Skeletal muscle satellite cell (primary cell): ENCODE measurements around the gene VLDLR.
A peak's percentile ranks its signal among the peaks of the same experiment; 100 is the strongest.

ENCODE experiments used
- H3K27me3 ChIP-seq: 2 replicates; pipeline ENCODE4 v1.7.0; 2013; ENCODE audit warnings: low read length; ENCODE audit not compliant: control insufficient read depth, insufficient read depth
- H3K36me3 ChIP-seq: 2 replicates; pipeline ENCODE4 v1.7.0; 2013; ENCODE audit warnings: mild to moderate bottlenecking, control low read depth, low read length; ENCODE audit not compliant: insufficient read depth
- H3K4me1 ChIP-seq: 2 replicates; pipeline ENCODE4 v1.7.0; 2013; ENCODE audit warnings: low read length; ENCODE audit not compliant: control insufficient read depth, insufficient read depth
- H3K4me2 ChIP-seq: 2 replicates; pipeline ENCODE4 v1.7.0; 2013; ENCODE audit warnings: mild to moderate bottlenecking, low read length
- H3K4me3 ChIP-seq: 2 replicates; pipeline ENCODE4 v1.7.0; 2013; ENCODE audit warnings: low read length
- H3K9ac ChIP-seq: 2 replicates; pipeline ENCODE4 v1.7.0; 2013; ENCODE audit warnings: mild to moderate bottlenecking, low read depth, low read length, moderate library complexity
- H3K9me3 ChIP-seq: replicated peaks from 2 replicates; pipeline ENCODE4 v1.7.0; 2013; ENCODE audit warnings: mild to moderate bottlenecking, control low read depth, low read length

The VLDLR gene

DNA sequence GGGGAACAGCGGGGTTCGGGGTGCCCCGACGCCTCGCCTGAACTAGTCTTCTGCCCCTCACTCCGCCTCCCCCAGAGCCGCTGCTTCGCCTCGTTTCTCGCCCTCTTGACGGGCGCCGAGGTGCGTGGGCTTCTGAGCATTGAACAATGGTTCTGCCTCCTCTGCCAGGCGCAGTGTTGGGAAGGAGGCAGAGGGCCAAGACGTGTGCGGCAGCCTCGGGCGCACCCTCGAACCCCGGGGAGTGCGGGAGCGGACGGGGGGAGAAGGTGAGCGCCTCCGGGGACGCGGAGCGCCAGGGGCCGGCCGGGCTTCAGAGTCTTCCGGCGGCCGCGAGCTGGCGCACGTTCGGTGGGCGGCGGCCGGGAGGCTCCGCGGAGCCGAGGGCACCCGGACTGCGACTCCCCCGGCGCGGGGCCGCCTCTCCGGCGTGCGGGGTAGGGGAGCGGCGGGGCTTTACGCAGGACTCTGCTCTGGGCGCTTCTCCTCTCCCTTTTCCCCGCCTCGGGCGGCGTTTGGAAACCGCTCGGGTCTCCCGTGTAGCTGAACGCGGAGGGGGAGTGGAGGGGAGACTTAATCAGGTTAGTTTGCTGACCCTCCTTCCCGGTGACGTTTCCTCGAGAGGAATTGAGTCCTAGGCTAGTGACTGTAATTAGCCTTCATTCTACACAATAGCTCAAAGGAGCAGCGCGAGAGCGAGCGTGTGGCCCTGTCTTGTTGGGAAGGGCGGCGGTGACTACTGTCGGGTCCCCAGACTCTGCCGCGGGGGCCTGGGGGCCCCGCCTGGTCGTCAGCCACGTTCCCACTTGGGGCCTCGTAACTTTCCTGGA, 1.1 kb downstream of the VLDLR start:
- H3K27me3 ChIP-seq: peaks cover 24% of the 10 kb centered on the region
- peaks cover 16% of the 10 kb centered on the region for H3K4me1 ChIP-seq

DNA sequence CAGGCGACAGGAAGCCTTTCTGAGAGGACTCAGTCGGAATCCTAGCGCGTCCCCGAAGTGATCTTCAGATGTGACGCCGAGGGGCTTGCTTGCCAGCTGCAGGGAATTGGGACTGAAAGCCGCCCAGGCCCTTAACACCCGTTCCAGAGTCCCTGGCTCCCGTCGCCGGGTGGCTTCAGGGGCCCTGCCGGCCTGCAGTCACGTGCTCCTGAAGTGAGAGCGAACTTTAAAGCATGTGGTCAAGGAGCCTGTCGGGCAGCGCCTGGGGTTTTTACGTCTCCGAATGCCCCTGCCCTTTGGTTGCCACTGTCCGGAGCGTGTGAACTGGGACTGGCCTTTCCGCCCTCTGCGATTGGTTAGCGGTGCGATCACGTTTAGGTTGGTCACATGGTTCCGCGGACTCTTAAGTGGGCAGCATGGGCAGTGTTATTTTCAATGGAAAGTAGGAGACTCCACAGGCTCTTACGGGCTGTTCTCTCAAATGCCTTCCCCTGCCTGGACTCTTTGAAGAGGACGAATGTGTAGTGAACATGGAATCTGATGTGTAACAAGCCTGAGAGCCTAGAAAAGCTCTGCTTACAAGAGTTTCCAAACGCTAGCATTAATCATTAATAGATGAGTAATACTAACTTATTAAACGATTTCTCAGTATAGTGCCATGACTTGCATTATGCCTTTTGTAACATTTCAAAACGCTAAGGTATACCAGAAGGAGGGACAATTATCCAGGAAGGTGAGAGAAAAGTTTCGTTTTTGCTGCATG, 1.9 kb downstream of the VLDLR start:
- H3K9me3 ChIP-seq: no peaks in the 10 kb centered on the region
- H3K4me3 ChIP-seq: peak overlapping the region; percentile 74
- H3K9ac ChIP-seq: peak overlapping the region; percentile 62
- peaks cover 24% of the 10 kb centered on the region for H3K27me3 ChIP-seq
- H3K4me1 ChIP-seq: peaks cover 16% of the 10 kb centered on the region
- H3K36me3 ChIP-seq: no peaks in the 10 kb centered on the region
- peak overlapping the region; percentile 91 for H3K4me2 ChIP-seq

More for the DNA sequence above, 1.1 kb downstream of the VLDLR start:
- Histone ChIP-seq H3K4me3 (peak overlapping the region; percentile 74), H3K4me2 (peak overlapping the region; percentile 91), H3K9me3 (no peaks in the 10 kb centered on the region), H3K36me3 (no peaks in the 10 kb centered on the region), H3K9ac (peak overlapping the region; percentile 62)

DNA sequence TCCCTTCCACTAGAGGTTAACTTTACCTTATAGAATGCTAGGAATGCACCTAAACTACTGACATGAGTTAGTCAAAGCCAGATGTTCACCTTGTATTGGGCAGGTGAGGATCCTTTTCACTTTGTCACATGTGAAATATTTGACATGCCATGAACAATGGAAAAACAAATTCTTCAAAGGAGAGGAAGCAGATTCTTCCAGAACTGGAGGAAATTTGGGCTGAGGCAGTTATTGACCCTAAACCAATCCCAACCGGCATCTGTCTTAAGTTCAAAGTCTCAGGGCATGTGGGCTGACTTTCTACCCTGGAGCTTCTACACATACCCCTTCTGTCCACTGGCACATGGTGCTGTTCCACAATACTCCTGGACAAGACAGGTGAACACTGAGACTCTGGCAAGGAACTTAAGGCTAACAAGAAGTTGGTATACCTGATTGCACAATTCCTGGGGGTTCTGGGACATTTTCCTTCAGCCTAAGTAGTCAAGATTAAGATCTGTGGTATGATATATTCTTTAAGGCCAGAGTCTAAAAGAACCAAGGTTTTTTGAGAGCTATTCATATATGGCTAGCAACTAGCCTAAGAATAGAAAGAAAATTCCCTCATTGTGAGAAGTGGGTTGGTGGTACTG, 2.6 kb downstream of the VLDLR start:
- no peak overlapping the region for H3K9ac ChIP-seq
- H3K27me3 ChIP-seq: peaks cover 24% of the 10 kb centered on the region
- H3K4me3 ChIP-seq: no peak overlapping the region
- H3K4me1 ChIP-seq: peaks cover 16% of the 10 kb centered on the region
- no peak overlapping the region for H3K4me2 ChIP-seq
- no peaks in the 10 kb centered on the region for H3K36me3 ChIP-seq
- H3K9me3 ChIP-seq: no peaks in the 10 kb centered on the region

DNA sequence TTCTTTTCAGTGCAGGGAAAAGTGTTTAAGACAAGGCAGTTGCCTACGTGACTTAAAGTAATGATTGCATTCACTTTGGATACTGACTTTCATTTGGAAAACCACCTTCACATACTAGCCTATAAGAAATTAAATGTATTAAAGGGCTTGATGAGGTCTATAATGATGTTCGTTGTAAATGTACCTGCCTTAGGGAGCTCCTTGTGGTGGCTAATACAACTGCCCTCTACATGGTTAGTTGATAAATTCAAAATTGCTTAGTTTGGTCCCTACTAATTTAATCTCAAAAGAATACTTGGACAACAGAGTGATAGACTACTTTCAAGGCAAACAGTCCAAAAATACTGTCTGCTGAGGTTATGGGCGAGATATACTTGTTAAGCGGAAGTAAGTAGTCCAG, 3.8 kb downstream of the VLDLR start:
- no peaks in the 10 kb centered on the region for H3K9me3 ChIP-seq
- peaks cover 16% of the 10 kb centered on the region for H3K27me3 ChIP-seq
- no peak overlapping the region for H3K4me2 ChIP-seq
- no peak overlapping the region for H3K9ac ChIP-seq
- H3K36me3 ChIP-seq: no peaks in the 10 kb centered on the region
- no peak overlapping the region for H3K4me3 ChIP-seq
- peaks cover 16% of the 10 kb centered on the region for H3K4me1 ChIP-seq

DNA sequence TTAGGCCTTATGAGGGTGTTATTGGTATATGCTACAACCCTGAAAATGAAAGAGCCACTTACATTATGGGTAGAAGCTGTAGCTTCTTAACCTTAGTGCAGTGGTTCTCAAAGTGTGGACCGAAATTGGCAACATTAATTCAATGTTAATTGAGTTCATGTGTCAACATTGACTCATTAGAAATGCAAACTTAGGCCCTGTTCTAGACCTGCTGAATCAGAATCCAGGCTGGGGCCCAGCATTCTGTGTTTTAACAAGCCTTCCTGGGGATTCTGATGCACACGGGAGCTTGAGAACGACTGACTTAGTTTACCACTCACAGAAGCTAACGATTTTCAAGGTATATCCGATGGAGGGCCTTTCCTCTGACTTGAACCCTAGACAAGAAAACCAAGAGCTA, 7.3 kb downstream of the VLDLR start:
- no peaks in the 10 kb centered on the region for H3K36me3 ChIP-seq
- H3K4me3 ChIP-seq: no peak overlapping the region
- H3K9ac ChIP-seq: no peak overlapping the region
- no peaks in the 10 kb centered on the region for H3K9me3 ChIP-seq
- H3K4me2 ChIP-seq: no peak overlapping the region
- H3K4me1 ChIP-seq: no peaks in the 10 kb centered on the region
- H3K27me3 ChIP-seq: no peaks in the 10 kb centered on the region

DNA sequence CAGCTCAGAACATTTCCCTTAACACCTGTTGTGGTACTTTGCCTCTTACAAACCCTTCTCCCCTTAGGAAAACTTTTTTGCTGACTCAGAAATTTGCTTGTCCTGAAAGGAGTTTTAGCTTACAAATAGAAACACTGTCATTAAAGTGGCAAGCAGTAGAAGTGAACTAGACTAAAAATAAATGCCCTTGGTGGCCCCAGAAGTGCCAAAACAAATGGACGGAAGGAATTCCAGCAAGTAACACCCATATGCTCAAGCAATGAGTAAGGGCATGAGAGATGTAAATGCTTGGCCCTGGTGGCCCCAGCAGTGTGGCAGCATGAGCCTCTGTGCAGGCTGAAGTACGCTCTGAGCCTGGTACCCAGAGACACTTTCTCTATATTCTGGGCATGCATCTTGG, 8.6 kb downstream of the VLDLR start:
- Histone ChIP-seq H3K9ac (no peak overlapping the region), H3K4me2 (no peak overlapping the region), H3K36me3 (no peaks in the 10 kb centered on the region), H3K27me3 (no peaks in the 10 kb centered on the region), H3K9me3 (no peaks in the 10 kb centered on the region), H3K4me3 (no peak overlapping the region), H3K4me1 (no peaks in the 10 kb centered on the region)

DNA sequence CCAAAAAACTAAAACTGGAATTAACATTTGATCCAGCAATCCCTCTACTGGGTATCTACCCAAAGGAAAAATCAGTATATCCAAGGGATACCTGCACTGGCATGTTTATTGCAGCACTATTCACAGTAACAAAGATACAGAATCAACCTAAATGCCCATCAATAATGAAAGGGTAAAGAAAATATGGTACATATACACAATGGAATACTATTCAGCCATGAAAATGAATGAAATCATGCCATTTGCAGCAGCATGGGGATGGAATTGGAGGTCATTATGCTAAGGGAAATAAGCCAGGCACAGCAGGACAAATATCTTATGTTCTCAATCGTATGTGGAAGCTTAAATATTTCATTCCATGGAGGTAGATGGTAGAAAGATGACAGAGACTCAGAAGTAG, 9.7 kb downstream of the VLDLR start:
- H3K4me1 ChIP-seq: no peaks in the 10 kb centered on the region
- no peaks in the 10 kb centered on the region for H3K9me3 ChIP-seq
- H3K4me2 ChIP-seq: no peak overlapping the region
- H3K4me3 ChIP-seq: no peak overlapping the region
- no peaks in the 10 kb centered on the region for H3K27me3 ChIP-seq
- H3K9ac ChIP-seq: no peak overlapping the region
- no peaks in the 10 kb centered on the region for H3K36me3 ChIP-seq

DNA sequence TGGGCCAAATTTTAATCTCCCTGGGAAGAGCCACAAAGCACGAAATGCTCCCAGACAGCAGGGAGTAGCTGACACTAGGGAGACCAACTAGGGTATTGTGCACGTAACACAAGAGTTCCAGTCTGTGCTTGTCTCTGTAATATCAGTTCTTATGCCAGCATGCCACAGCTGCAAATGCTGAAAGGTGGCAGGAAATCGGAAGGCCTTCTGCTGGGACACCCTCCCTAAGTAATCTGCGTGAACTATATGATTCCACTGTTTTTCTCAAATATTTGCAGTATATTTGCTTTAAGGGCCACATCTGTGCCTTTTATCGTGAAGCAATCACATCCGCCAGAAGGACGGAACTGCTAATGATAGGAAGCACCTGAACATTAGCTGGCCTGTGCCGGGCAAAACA, 12.6 kb downstream of the VLDLR start:
- no peak overlapping the region for H3K4me2 ChIP-seq
- H3K27me3 ChIP-seq: no peaks in the 10 kb centered on the region
- no peaks in the 10 kb centered on the region for H3K36me3 ChIP-seq
- H3K4me1 ChIP-seq: no peaks in the 10 kb centered on the region
- no peak overlapping the region for H3K9ac ChIP-seq
- H3K9me3 ChIP-seq: no peaks in the 10 kb centered on the region
- H3K4me3 ChIP-seq: no peak overlapping the region

DNA sequence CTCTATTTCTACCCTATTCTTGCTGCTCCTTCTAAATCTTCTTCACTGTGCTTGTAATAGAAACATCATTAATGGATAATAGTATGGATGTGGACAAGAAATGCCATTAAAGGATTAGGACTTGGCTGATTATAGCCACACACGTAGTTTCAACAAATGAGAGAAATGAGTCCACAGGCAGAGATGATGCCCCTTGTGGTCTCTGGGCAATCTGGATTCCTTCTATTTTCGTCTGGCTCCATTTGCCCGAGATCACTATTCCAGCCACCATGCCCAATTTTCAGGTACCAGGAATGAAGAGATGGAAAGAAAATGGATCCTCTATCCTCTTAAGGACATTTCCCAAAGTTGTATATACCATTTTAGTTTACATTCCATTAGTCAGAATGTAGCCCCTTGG, 13.2 kb downstream of the VLDLR start:
- Histone ChIP-seq H3K9ac (no peak overlapping the region), H3K4me2 (no peak overlapping the region), H3K4me1 (no peaks in the 10 kb centered on the region), H3K9me3 (no peaks in the 10 kb centered on the region), H3K4me3 (no peak overlapping the region), H3K27me3 (no peaks in the 10 kb centered on the region), H3K36me3 (no peaks in the 10 kb centered on the region)

DNA sequence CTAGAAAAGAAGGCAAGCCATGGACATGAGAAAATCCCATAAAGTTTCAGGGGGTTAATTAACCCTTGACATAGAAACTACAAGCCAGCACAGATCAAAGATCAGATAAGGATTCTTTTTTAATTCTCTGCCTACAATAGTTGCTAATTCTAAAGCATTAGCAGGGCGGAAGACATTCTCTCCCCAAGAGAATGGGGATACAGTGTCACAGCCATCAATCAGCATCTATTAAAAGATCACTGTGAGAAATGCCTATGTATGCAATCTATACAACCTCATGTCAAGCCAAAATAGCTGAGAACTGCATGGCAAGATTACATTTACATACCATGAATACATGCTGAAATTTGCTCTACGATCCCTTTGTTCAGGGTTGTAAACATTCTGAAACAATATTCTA, 14.3 kb downstream of the VLDLR start:
- H3K9me3 ChIP-seq: no peaks in the 10 kb centered on the region
- no peaks in the 10 kb centered on the region for H3K27me3 ChIP-seq
- no peaks in the 10 kb centered on the region for H3K36me3 ChIP-seq
- no peak overlapping the region for H3K9ac ChIP-seq
- no peak overlapping the region for H3K4me2 ChIP-seq
- H3K4me3 ChIP-seq: no peak overlapping the region
- no peaks in the 10 kb centered on the region for H3K4me1 ChIP-seq

DNA sequence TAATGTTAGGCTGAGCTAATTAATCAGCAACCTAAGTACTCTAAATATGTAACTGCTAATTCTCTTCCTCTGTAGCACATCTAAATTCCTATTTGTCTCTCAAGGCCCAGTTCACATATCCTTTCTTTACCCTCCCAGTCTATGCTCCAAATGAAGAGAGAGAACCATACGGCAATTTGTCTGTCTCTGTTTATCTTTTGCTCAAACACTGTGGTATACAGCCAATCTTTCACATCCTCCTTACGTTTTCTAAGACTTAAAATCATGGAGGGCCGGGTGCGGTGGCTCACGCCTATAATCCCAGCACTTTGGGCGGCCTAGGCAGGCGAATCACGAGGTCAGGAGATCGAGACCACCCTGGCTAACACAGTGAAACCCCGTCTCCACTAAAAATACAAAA, 15.8 kb downstream of the VLDLR start:
- Histone ChIP-seq H3K4me3 (no peak overlapping the region), H3K4me1 (no peaks in the 10 kb centered on the region), H3K9ac (no peak overlapping the region), H3K4me2 (no peak overlapping the region), H3K9me3 (no peaks in the 10 kb centered on the region), H3K27me3 (no peaks in the 10 kb centered on the region), H3K36me3 (no peaks in the 10 kb centered on the region)
